Endothelial cell of umbilical vein (primary cell): ENCODE measurements around the gene PLEKHM2. TPM values are rescaled to one million over a fixed set of nuclear protein-coding genes. Genes with fewer than 3 reads are reported as not detected.
A peak's percentile ranks its signal among the peaks of the same experiment; 100 is the strongest.

ENCODE experiments used
- BruUV-seq: library from RNA; stranded (reverse); fragments of 400-500 nt; replicated peaks from 2 replicates; lab custom pipeline; 2021; lab: Mats Ljungman, UMichigan
- CTCF ChIA-PET: fragments of 300-600, 350-600 bp; sonication (Branson Sonifier 250); formaldehyde crosslinking; loops from one replicate; lab custom pipeline; 2021; ENCODE audit warnings: antibody characterized with exemption, inconsistent platforms; lab: Charles Lee
- POLR2A ChIA-PET: fragments of 300-600, 350-600 bp; sonication (Branson Sonifier 250); formaldehyde crosslinking; loops from one replicate; lab custom pipeline; 2021; ENCODE audit warnings: antibody characterized with exemption, inconsistent platforms; lab: Charles Lee
- DNase-seq: peaks from one replicate; pipeline ENCODE4 v3.0.0-alpha.2; 2011; ENCODE audit warnings: low read depth, low spot score
- FAIRE-seq: peaks from 2 replicates; lab custom pipeline; 2011; peaks lifted over from hg19 to GRCh38; lab: Jason Lieb, UNC
- H2AFZ ChIP-seq: 2 replicates; pipeline ENCODE4 v1.6.0; 2012; ENCODE audit warnings: low read depth, low read length, control low read depth, inconsistent platforms
- H3K27ac ChIP-seq: 2 replicates; pipeline ENCODE4 v1.5.1; 2011; ENCODE audit warnings: low read depth, mild to moderate bottlenecking, control low read depth, low read length, moderate library complexity; ENCODE audit not compliant: insufficient read depth
- H3K27me3 ChIP-seq, 2 experiments: 2 replicates each; pipeline versions ENCODE4 v1.6.0 to v1.6.1; 2011; ENCODE audit warnings: low read length in 2 of 2, mixed read lengths in 1 of 2; ENCODE audit not compliant: control insufficient read depth in 2 of 2, insufficient read depth in 2 of 2
- H3K36me3 ChIP-seq, 2 experiments: 2 replicates in 1 of 2; 3 replicates in 1 of 2; pipeline ENCODE4 v1.5.1; 2011; ENCODE audit warnings: low read length in 2 of 2, mild to moderate bottlenecking in 1 of 2, moderate library complexity in 1 of 2; ENCODE audit not compliant: control insufficient read depth in 2 of 2, insufficient read depth in 2 of 2; ENCODE audit errors: extremely low read depth in 1 of 2
- H3K4me1 ChIP-seq: 3 replicates; pipeline ENCODE4 v1.5.1; 2011; ENCODE audit warnings: mild to moderate bottlenecking, low read length; ENCODE audit not compliant: control insufficient read depth, insufficient read depth; ENCODE audit errors: extremely low read depth
- H3K4me2 ChIP-seq: 2 replicates; pipeline ENCODE4 v1.6.1; 2011; ENCODE audit warnings: low read length, control low read depth, mixed read lengths; ENCODE audit not compliant: insufficient read depth
- H3K4me3 ChIP-seq, 3 experiments: fragments of 200-600 bp in 1 of 3; sonication (generic), shearing (Covaris generic) in 1 of 3; replicated peaks in 1 of 3; 2 replicates each; pipeline ENCODE4 v1.5.1; 2011 to 2016; ENCODE audit warnings: control low read depth in 3 of 3, low read length in 3 of 3, mild to moderate bottlenecking in 2 of 3, inconsistent platforms in 1 of 3, low read depth in 1 of 3, moderate library complexity in 1 of 3; ENCODE audit not compliant: insufficient read depth in 1 of 3
- H3K79me2 ChIP-seq: 2 replicates; pipeline ENCODE4 v1.6.0; 2012; ENCODE audit warnings: low read length, inconsistent platforms; ENCODE audit not compliant: control insufficient read depth, insufficient read depth
- H3K9ac ChIP-seq: replicated peaks from 2 replicates; pipeline ENCODE3; 2011; ENCODE audit warnings: low read length, control low read depth; ENCODE audit not compliant: insufficient read depth; ENCODE audit errors: extremely low read depth
- H3K9me1 ChIP-seq: replicated peaks from 3 replicates; pipeline ENCODE4 v1.6.0; 2011; ENCODE audit warnings: mild to moderate bottlenecking, low read length; ENCODE audit not compliant: control insufficient read depth, insufficient read depth; ENCODE audit errors: extremely low read depth
- H3K9me3 ChIP-seq: replicated peaks from 2 replicates; pipeline ENCODE4 v1.5.1; 2012; ENCODE audit warnings: low read length, inconsistent platforms; ENCODE audit not compliant: control insufficient read depth, insufficient read depth
- H4K20me1 ChIP-seq: replicated peaks from 2 replicates; pipeline ENCODE3; 2011; ENCODE audit warnings: mild to moderate bottlenecking, low read length; ENCODE audit not compliant: control insufficient read depth, insufficient read depth; ENCODE audit errors: extremely low read depth
- EZH2 ChIP-seq: IDR thresholded peaks from 2 replicates; pipeline ENCODE4 v1.6.1; 2012; ENCODE audit warnings: borderline replicate concordance, low read depth, mild to moderate bottlenecking, moderate library complexity, low read length, inconsistent platforms; ENCODE audit not compliant: severe bottlenecking
- FOS ChIP-seq: IDR thresholded peaks from 2 replicates; pipeline ENCODE4 v1.6.1; 2011; ENCODE audit warnings: mild to moderate bottlenecking, low read length, moderate library complexity, borderline replicate concordance; ENCODE audit not compliant: insufficient read depth
- GATA2 ChIP-seq: IDR thresholded peaks from 2 replicates; pipeline ENCODE4 v1.7.0; 2011; ENCODE audit warnings: low read depth, mild to moderate bottlenecking, moderate library complexity, mixed read lengths, low read length; ENCODE audit not compliant: insufficient read length, insufficient read depth
- JUN ChIP-seq: IDR thresholded peaks from 2 replicates; pipeline ENCODE4 v1.6.1; 2011; ENCODE audit warnings: borderline replicate concordance, low read depth; ENCODE audit not compliant: insufficient read length, insufficient read depth
- MYC ChIP-seq: IDR thresholded peaks from one replicate; pipeline ENCODE4 v1.6.1; 2011; ENCODE audit warnings: mild to moderate bottlenecking, low read depth, low read length
- POLR2A ChIP-seq: IDR thresholded peaks from 2 replicates; pipeline ENCODE4 v1.6.1; 2012; ENCODE audit warnings: low read depth, mild to moderate bottlenecking, control low read depth, low read length
- POLR2AphosphoS5 ChIP-seq: IDR thresholded peaks from 2 replicates; pipeline ENCODE4 v1.6.1; 2012; ENCODE audit warnings: low read depth, mild to moderate bottlenecking, control low read depth, low read length, moderate library complexity; ENCODE audit not compliant: insufficient read depth
- dilution Hi-C: fragments of 300-500 bp; cut with MboI; formaldehyde crosslinking; loops from one replicate; pipeline ENCODE4 v1.15.0; 2019; ENCODE audit warnings: low sequenced_read_pairs; ENCODE audit not compliant: extremely low pct_ligation_motif_present
- intact Hi-C: fragments of 100-400 bp; cut with micrococcal nuclease; formaldehyde crosslinking; loops from one replicate; pipeline ENCODE4 v1.10.0; 2022
- polyA plus RNA-seq, 4 experiments: library from polyadenylated mRNA; depleted of rRNA in 3 of 4; stranded (reverse) in 3 of 4; unstranded in 1 of 4; fragments of >200 nt; gene quantifications; 2 replicates each; pipeline versions ENCODE4 v1.2.1 to v1.2.3, GENCODE V29; 2011 to 2012; ENCODE audit warnings: missing spikeins in 1 of 4
- total RNA-seq: library from RNA; stranded (reverse); gene quantifications from 2 replicates; pipeline ENCODE4 v1.2.3, GENCODE V29; 2021
- TF ChIP-seq, protein P1 (sequence below), 2 donors: IDR thresholded peaks; 1 replicate in 1 of 2; 2 replicates in 1 of 2; pipeline ENCODE4 v1.5.1; 2011; ENCODE audit warnings: low read length in 2 of 2, mild to moderate bottlenecking in 2 of 2, moderate library complexity in 2 of 2, control low read depth in 1 of 2, inconsistent platforms in 1 of 2, low read depth in 1 of 2; ENCODE audit not compliant: insufficient read depth in 1 of 2; ENCODE audit errors: extremely low read depth in 1 of 2
- TF ChIP-seq, protein P2 (sequence below): IDR thresholded peaks from 2 replicates; pipeline ENCODE4 v1.6.1; 2011; ENCODE audit not compliant: insufficient read depth, insufficient read length

PLEKHM2 gene
- total and polyA plus RNA-seq, 2 donors (not counting 3 experiments of a cell fraction or from before 2014, with no cell fraction given), result 60.6 to 67.5 TPM

DNA sequence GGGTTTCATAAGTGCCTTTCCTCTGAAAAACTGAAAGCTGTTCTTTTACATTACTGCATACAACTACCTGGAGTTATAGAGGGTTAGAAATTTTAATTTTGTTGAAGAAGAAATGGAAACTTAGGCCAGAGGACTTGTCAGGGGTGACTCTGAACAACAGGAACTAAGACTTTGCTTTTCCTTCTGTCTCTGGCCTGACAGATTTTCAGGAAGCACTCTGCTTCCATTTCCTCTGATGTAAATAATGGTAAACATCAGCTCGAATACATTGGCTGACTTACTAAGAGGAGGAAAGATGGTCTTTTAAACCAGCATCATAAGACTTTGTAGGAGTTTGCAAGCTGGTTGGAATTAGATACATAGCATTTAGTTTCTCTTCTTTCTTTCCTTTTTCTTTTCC is 27.1 kb upstream of the PLEKHM2 start:
- ChIA-PET CTCF (no interaction called here), POLR2A (no interaction called here)
- Histone ChIP-seq H3K79me2 (no peaks in the 10 kb centered on the region), H3K9me3 (no peaks in the 10 kb centered on the region), H4K20me1 (no peaks in the 10 kb centered on the region), H3K27me3 (no peaks in the 10 kb centered on the region), H3K36me3 (peaks cover 20% of the 10 kb centered on the region in 2 experiments), H3K4me3 (no peak overlapping the region), H3K4me1 (peaks cover 10% of the 10 kb centered on the region), H3K27ac (no peak overlapping the region), H3K9me1 (no peaks in the 10 kb centered on the region), H2AFZ (no peak overlapping the region), H3K4me2 (peak overlapping the region; percentile 18), H3K9ac (no peak overlapping the region)
- BruUV-seq, result no TSS peak
- FAIRE-seq (peak; percentile 78), DNase-seq (peak; percentile 52)
- dilution Hi-C loops (no loop called here), intact Hi-C loops (no loop called here)
- TF ChIP-seq GATA2 (no peak), JUN (no peak), POLR2A (no peak), POLR2AphosphoS5 (no peak), EZH2 (no peak), FOS (no peak), MYC (no peak)
- TF ChIP-seq, protein P1, sequence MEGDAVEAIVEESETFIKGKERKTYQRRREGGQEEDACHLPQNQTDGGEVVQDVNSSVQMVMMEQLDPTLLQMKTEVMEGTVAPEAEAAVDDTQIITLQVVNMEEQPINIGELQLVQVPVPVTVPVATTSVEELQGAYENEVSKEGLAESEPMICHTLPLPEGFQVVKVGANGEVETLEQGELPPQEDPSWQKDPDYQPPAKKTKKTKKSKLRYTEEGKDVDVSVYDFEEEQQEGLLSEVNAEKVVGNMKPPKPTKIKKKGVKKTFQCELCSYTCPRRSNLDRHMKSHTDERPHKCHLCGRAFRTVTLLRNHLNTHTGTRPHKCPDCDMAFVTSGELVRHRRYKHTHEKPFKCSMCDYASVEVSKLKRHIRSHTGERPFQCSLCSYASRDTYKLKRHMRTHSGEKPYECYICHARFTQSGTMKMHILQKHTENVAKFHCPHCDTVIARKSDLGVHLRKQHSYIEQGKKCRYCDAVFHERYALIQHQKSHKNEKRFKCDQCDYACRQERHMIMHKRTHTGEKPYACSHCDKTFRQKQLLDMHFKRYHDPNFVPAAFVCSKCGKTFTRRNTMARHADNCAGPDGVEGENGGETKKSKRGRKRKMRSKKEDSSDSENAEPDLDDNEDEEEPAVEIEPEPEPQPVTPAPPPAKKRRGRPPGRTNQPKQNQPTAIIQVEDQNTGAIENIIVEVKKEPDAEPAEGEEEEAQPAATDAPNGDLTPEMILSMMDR (IDR thresholded peaks at IDR 0.05; ENCODE audit: extremely low read depth in 1 of 2, insufficient read depth in 1 of 2, low read depth in 1 of 2, low read length in 2 of 2), result no peak
- TF ChIP-seq, protein P2, sequence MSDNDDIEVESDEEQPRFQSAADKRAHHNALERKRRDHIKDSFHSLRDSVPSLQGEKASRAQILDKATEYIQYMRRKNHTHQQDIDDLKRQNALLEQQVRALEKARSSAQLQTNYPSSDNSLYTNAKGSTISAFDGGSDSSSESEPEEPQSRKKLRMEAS, result no peak
